HG03432 (cell line): ENCODE results near the gene PHACTR1.
"Not testable (repeated sequence)": the region's sequence is repeated elsewhere in the genome, so short reads cannot be mapped to it uniquely, and the experiment has no call there.

Experiments used
- ATAC-seq: cut with Tn5 transposase; IDR thresholded peaks from one replicate; pipeline ENCODE4 v1.9.1; 2021; ENCODE audit warnings: mild to moderate bottlenecking, moderate library complexity; ENCODE audit not compliant: unreplicated experiment

PHACTR1 gene

DNA sequence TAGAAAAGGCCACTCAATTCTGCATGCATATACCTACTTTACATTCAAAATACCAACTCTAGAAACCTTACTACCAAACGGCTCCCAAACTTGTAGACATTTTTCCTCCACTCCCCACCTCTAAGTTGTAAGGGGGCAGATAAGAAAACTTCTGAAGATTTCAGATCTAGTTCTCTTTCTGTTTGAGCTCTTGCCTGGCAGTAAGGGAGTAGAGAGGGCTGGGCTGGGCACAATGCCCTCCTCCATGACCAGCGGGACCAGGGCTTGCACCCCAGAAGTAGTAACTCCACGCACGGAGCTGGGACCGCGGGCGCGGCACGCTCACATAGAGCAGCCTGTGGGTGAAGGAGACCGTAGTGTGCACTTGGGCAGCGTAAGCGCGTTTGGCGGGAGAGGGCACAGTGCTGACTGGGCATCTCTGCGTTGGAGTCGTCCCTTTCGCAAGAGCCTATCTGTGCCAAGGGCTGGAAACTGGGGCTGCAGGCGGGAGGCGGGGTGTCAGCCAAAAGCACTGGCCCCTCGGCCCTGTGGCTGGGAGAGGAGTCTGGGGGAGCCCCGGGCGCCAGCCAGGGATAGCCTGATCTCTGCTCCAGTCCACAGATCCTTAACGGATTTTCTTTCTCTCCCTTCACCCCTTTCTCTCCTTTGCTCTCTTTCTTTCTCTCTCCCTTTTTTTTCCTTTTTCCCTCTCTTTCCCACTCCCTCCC lies 32.4 kb downstream of the PHACTR1 start:
- no peak for ATAC-seq

DNA sequence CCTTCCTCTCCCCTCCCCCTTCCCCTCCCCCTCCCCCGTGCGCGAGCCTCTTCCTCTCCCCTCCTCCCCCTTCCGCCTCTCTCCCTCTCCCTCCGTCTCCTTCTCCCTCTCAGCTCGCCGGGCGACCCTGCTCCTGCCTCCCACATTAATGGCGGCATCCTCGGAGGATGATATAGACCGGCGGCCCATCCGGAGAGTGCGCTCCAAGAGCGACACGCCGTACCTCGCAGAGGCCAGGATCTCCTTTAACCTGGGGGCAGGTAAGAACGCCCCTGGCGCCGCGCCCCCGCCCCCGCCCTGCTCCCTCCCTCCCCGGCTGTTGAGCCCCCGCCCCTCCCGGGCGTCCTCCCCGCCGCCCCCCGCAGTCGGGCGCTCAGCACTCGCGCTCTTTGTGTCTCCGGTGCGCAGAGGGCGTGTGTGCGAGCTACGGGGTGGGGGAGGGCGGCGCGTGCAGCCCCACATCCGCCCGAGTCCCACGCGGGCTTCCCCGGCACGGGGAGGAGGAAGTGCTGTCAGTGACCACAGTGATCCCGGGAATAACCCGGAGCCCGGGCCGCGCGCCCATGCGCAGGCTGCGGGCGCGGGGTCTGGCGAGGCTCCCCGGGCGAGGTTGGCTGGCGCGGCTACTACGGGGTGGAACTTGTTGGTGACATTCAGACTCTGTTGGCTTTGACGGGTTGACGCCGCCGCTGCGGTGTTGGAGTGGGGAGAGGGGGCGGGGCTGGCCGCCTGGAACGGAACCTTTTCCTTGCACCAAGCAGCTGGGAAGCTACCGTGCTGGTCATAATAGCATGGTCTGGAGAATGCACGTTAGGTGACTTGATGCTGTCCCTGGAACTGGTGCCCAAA lies 33.2 kb downstream of the PHACTR1 start:
- ATAC-seq, result no peak

- ATAC-seq, result no peak
These were observed 33.8 kb downstream of the PHACTR1 start for GRCh38 chr6:12750416-12750815.

GRCh38 chr6:12751694-12752325 lies 35.2 kb downstream of the PHACTR1 start:
- no peak for ATAC-seq

DNA sequence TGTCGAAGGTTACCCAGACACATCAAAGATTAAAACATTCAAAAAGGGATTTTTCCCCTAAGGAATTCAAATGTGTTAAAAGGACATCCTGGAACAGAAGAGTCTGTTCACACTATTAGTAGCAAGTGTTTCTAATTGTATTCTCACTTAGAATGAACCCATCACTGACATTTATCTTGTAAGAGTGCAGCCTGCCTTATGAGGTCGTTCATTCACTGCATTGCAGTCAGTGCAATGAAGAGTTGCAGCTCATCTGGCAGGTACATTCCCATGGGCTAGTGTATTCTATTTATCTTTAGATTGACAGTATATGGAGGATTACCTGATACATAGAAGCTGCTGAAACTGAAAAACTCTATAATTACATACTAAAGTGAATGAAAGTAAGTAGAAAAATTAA lies 36.5 kb downstream of the PHACTR1 start:
- no peak for ATAC-seq

DNA sequence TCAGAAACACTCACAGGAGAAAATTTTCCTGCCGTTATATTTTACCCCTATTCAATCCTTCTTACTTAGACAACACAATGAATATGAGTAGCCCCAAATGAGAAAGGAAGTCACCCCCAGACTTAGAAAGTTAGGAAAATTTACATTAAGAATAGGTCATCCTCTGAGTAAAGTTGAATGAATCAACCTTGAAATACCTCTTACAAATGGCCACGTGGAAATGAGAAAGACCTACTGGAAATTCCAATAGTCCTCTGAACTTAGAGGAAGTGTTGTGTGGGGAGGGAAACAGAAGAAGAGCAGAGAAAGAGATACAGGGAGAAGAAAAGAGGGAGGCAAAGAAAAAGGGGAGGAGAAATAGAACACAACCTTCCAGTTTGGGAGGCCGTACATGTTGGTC lies 43.7 kb downstream of the PHACTR1 start:
- ATAC-seq, result no peak

GRCh38 chr6:12760911-12761310 lies 44.3 kb downstream of the PHACTR1 start:
- no peak for ATAC-seq

GRCh38 chr6:12761376-12762115 lies 45.0 kb downstream of the PHACTR1 start:
- ATAC-seq, result no peak

- not testable (repeated sequence) for ATAC-seq
These were observed 46.3 kb downstream of the PHACTR1 start for GRCh38 chr6:12762731-12763434.

- no peak for ATAC-seq
These were observed 49.8 kb downstream of the PHACTR1 start for GRCh38 chr6:12766365-12766764.

DNA sequence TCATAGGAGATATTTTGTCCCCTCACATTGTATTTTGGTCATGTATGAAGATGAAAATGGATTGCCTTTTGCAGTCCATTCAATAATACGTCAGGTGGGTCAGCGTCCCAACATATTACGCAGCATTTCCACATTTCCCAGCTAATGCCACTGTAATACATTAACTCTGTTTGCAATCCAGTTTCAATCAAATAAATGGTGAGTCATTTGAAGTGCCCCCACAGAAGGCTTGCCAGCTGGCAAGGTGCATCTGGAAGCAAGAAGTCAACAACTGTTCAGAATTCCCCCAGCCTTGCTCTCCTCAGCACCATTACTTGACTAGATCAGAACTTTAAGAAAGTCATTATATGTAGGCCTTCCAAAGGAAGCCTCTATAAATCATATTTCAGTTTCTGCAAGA lies 50.4 kb downstream of the PHACTR1 start:
- ATAC-seq, result no peak

GRCh38 chr6:12769556-12770256 lies 53.1 kb downstream of the PHACTR1 start:
- ATAC-seq, result no peak

GRCh38 chr6:12772416-12772815 lies 55.8 kb downstream of the PHACTR1 start:
- no peak for ATAC-seq

GRCh38 chr6:12776291-12776690 lies 59.7 kb downstream of the PHACTR1 start:
- no peak for ATAC-seq

GRCh38 chr6:12779772-12780171 lies 63.2 kb downstream of the PHACTR1 start:
- no peak for ATAC-seq

DNA sequence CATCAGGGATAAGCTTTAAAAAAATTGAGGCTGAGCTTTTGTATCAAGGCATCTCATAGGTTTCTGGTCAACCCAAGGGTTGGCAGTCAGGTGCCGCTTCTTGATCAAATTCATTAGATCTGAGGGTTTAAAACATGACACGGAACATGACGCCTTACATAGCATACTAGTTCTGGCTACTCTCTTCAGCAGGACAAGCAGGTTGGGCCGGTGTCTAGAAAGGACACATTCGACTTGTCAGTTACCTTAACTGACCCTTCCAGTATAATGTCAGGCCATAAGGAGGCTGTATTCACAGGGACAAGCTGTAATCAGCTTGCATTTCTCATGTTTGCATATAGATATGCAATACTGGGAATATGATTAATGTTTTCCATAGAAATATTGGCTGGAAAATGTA lies 65.6 kb downstream of the PHACTR1 start:
- ATAC-seq, result no peak

GRCh38 chr6:12785301-12785700 lies 68.7 kb downstream of the PHACTR1 start:
- ATAC-seq, result no peak

DNA sequence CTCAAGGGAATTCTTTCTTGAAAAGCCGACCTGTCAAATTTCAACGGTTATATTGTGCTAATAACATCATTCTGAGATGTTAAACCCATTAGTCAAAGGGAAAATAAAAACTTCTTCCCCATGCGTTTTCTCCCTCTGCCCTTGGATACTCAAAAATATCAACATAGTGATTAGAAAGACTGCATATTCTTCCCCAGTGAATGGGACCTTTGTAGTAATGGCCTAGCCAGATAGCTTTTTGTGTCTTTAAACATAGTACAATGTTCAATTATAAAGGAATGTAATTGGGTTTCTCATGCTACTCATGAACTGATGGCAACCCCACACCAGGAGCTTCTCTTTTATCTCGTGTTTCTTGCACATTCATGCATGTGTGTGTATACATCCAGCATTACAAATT lies 69.4 kb downstream of the PHACTR1 start:
- ATAC-seq, result no peak

DNA sequence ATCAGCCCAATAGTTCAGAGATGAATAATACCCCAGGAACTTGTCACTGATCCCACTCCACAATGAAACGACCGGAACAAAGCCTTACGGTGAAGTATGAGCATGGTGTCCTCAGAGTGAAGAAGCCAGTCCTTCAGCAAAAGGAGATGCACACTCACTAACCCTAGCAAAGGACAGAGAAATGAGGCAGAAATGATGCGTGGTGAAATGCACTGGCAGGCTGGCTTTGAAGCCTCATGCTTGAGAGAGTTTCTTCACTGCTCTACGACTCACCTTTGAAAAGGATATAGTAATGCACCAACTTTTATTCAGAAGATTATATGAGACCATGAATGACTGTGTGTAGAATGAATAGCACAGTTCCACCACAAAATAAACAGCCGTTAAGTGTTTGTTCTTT lies 74.8 kb downstream of the PHACTR1 start:
- no peak for ATAC-seq

DNA sequence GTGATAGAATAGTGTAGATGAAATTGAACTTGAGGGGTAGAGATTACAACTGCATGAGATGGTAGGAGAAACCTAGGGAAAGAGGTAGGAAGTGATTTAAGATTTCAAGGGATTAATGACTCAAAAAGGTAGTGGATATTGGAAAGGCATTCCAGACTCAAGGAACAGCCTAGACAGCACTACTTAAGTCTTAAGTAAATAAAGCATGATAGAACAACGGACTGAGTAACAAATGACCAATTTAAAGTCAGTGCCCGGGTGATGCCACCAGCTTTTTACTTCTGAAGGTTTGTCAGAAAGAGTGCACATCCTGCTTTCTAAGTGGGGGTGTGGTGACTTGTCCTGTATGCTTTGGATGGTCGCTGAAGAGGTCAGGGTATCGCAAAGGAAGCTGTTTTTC lies 81.8 kb downstream of the PHACTR1 start:
- ATAC-seq, result no peak
